GM21447 (cell line): ENCODE measurements around the gene AFDN.
"Not testable (repeated sequence)": the region's sequence is repeated elsewhere in the genome, so short reads cannot be mapped to it uniquely, and the experiment has no call there.

Experiments
- ATAC-seq: cut with Tn5 transposase; IDR thresholded peaks from one replicate; pipeline ENCODE4 v1.9.1; 2021; ENCODE audit not compliant: unreplicated experiment

Gene AFDN

DNA sequence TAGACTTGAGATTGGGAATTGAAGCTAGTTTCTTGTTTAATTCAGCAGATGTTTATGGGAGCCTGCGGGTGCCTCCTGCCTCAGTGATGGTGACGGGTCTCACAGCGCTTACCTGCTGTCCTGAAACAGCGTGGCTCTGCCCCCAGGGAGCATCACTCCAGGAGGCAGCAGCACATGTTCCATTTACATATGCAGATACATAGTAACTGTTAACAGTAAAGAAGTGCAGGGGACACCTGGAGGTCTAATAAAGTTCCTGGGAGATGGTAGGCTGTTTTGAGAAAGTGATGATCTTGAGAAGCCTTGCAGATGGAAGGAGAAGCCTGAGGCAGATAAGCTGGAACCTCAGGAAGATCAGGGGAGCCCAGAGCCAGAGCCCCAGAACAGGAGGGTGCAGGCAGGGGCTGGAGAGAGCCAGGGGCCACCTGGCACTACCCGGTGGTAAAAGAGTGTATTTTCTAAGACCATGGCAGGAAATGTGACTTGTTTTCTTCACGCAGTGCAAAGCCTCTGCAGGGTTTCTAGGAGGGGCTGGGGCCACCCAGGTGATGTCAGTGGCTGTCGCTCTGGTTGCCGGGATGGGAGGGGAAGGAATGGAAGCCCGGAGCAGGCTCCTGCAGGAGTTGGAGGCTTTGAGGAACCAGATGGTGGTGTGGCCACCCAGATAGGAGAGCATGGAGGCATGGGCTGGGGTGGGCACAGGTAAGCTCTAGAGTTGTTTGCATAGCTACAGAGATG, 146.6 kb downstream of the AFDN start:
- no peak for ATAC-seq

DNA sequence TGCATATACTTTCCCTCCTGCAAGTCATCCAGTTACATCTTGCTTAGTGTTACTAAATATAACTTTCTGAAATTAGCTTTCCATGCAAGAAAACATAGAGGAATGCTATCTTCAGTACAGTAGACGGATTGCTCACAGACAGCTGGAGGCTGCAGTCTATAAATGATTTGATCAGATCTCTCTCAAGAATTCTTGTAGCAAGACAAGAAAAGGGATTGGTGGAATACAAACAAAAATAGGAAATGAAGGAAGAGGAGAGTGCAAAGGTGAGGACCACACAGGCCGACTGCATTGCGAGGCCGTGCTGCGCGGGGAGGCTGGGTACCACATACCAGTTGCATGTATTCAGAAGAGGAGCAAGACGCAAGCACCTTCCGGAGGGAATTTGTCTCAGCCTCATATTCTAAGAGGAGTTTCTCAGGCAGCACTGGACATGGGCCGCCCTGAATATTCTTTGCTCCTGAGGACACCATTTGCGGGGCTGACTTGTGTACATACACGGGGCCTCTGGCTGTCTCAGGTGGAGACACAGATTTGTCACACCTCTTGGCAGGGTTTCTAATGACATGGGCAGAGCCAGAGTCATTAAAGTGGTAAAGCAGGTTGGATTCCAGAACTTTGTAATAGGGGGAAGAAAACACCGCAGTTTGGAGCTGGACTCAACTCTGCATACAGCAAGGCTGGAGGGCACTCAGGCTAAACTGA, 148.1 kb downstream of the AFDN start:
- ATAC-seq = no peak

GRCh38 chr6:167975458-167975857, 148.7 kb downstream of the AFDN start:
- no peak for ATAC-seq

GRCh38 chr6:167976116-167976657, 149.5 kb downstream of the AFDN start:
- ATAC-seq = not testable (repeated sequence)

- ATAC-seq = no peak
Measured at GRCh38 chr6:167976708-167977107, 150.0 kb downstream of the AFDN start.

DNA sequence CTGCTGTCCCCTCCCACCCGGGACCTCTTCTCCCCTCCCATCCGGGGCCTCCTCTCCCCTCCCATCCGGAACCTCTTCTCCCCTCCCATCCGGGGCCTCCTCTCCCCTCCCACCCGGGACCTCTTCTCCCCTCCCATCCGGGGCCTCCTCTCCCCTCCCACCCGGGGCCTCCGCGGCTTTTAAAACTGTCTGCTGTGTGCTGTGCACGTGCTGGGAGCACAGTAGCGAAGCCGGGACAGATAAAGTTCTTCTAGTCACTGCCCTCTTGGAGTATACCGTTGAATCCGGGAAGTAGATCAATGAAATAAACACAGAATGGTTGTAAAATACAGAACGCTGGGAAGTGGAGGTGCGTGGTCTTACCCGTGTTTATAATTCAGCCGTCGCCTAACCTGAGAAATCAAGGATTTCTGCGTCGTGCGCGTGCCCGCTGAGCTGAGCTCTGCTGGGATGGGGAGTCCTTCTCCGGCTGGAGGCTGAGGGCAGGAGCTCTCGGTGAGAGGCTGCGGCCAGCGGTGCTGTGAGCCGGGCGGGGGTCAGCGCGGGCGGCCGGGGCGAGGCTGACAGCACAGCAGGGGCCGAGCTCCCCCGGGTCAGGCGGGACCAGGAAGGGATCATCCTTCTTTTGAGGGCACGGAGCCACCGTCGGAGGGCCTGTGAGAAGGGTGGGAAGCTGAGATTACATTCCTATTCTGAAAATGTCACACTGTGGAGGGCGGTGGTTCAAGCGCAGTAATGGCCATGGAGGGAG, 151.2 kb downstream of the AFDN start:
- ATAC-seq = no peak

GRCh38 chr6:167978607-167979006, 151.9 kb downstream of the AFDN start:
- no peak for ATAC-seq

DNA sequence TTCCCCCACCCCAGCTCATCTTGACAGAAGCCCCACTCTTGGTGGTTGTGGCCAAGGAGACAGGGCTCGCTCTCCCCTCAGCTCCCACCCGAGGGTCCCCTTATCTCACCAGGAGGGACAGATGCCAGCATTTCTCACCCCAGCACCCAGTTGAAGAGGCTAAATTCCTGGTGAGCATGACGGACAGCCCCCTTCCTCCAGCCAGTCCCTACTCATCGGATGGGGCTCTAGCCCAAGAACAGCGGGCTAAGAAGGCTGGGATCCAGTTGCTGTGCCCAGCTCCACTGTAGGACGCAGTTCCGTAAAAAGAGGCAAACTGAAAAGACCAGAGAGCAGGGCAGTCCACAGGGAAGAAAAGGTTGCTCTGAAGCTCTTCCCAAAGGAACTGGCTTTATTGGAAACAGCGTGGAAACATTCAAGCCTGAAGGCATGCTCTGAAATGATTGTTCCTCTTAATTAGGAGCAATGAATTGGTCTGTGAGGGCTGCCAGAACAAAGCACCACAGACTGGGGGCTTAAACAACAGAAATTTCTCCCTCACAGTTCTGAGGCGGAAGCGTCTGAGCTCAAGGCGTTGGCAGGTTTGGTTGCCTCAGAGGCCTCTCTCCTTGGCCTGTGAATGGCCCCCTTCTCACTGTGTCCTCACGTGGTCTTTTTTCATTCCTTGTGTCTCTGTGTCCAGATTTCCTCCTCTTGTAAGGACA, 152.9 kb downstream of the AFDN start:
- no peak for ATAC-seq

- ATAC-seq = no peak
Measured at GRCh38 chr6:167980911-167981580, 154.3 kb downstream of the AFDN start.

GRCh38 chr6:167981916-167982462, 155.3 kb downstream of the AFDN start:
- ATAC-seq = no peak

GRCh38 chr6:167984144-167984719, 157.5 kb downstream of the AFDN start:
- no peak for ATAC-seq

DNA sequence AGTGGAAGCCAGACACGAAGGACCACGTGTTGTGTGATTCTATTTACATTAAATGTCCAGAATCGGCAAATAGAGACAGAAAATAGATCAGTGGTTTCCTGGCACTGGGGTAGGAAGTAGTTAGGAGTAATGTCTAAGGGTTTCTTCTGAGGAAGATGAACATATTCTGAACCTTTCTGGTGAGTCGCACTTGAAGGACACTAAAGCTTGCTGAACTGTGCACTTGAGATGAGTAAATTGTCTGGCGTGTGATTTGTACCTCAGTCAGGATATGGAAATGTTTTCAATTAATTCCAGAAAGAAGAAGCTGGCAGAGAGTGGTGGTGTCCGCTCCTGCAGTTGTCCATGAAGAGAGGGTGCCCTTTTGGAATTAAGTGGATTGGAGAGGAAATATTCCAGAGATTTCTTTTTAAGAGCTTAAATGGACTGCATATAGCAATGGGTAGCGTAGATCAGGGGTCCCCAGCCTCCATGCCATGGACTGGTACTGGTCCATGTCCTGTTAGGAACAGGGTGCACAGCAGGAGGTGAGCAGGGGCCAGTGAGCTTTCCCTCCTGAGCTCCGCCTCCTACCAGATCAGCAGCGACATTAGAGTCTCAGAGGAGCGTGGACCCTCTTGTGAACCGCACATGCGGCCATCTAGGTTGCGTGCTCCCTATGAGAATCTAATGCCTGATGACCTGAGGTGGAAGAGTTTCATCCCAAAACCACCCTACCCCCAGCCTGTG, 158.3 kb downstream of the AFDN start:
- no peak for ATAC-seq

GRCh38 chr6:167985911-167986595, 159.3 kb downstream of the AFDN start:
- ATAC-seq = no peak

DNA sequence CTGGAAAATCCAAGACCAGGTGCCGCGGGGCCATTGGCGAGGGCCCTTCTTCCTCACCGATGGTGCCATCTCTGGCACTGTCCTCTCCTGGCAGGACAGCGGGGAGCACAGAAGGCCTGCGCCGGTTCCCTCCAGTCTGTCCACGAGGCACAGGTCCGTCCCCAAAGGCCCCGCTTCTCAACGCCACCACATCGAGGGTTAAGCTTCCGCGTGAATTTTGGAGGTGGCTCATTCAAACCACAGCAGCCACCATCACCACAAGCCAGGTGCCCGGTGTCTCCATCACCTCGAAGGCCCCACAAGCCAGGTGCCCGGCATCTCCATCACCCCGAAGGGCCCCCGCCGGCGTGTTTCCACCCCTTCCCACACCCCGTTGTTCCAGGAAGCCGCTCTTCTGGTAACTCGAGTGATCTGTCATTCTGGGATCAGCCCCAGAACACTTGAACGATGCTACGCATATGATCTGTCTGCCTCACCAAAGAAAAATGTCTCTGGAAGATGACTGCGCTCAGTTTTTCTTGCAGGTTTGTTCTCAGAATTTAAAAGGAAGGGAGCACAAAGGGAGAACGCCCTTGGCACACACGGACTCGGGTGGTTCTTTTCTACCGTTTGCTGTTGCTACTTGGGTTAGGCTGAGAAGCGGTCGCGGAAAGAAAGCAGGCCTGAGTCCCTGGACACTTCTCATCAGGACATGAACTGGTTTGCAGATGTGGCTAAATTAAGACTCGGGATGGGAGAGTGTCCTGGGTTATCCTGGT, 160.9 kb downstream of the AFDN start:
- ATAC-seq = no peak

- ATAC-seq = no peak
Measured at GRCh38 chr6:167988154-167988495, 161.4 kb downstream of the AFDN start.

DNA sequence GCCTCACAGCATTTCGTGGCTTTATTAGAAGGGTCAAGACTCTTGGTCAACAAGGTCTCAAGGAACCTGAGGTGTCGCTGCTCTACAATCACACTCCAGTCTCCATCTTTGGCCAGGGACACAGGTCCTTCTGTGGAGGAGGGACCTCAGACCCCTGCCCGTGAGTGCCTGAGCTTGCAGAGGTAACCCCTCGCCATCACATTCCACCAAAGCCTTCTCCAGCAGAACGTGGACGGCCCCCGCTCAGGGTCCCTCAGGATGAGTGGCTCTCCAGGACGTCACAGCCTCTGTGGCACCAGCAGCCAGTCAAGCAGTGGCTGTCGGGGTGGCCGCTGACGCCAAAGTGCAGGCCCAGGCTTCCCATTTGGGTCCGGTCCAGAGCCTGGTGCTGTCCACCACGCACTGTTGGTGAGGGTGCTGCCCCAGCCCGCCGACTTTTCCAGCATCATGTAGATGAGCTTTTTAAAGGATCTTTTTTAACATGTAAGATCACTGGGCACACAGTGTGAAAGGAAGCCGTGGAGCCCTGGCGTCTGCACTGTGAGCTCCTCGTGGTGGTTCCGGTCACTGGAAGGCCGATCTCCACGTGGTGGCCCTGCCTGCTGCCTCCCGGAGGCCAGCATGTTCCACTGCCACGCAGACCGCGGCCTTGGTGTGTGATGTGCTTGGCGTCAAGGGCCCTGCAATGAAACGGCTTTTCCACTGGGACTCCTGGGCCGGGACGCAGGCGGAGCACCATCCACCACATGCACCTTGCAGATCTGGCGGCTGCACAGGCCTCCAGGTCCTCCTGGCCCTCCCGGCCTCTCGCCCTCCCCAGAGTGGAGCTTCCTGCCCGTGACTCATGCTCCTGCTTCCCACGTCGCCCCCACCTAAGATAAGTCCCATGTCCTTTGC, 162.5 kb downstream of the AFDN start:
- ATAC-seq = no peak
